HG03045 (cell line): ENCODE measurements around the gene PLA2G15.

ENCODE experiments used
- ATAC-seq: cut with Tn5 transposase; IDR thresholded peaks from one replicate; pipeline ENCODE4 v1.9.1; 2021; ENCODE audit warnings: mild to moderate bottlenecking, moderate library complexity; ENCODE audit not compliant: unreplicated experiment

The PLA2G15 gene

DNA sequence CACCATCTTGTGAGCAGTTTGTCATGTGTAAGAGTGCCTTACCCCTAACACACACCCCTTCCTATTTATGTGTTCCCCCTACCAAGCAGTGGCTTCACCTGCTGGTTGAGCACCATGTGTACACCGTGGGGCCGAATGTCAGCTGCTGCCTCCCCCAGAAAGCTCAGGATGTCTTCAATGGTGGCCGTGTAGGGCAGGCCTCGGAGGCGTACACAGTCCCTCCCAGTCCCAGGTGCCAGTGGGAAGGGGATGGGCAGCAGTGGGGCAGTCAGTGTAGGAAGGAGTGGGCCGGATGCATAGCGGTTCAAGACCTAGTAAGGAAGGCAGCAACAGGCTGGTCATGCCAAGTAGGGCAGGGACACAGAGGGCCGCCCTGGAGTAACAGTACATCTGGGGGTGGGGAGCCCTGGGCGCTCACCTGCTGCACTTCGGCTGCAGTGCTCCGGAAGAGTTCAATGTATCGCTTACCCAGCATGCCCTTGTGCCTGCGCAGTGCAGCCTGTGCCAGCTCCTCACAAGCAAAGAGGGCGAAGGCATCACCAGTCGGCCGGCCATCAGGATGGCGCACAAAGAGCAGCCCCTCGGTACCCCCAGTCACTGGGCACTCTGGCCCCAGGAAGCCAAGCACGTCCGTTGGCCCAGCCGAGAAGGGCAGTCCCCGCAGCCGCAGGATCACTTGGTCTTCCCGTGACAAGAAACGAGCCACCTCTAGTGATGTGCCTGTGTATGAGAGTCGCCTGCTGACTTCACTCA lies 13.6 kb upstream of the PLA2G15 start:
- ATAC-seq: no peak

GRCh38 chr16:68232335-68232734 lies 12.8 kb upstream of the PLA2G15 start:
- no peak for ATAC-seq

DNA sequence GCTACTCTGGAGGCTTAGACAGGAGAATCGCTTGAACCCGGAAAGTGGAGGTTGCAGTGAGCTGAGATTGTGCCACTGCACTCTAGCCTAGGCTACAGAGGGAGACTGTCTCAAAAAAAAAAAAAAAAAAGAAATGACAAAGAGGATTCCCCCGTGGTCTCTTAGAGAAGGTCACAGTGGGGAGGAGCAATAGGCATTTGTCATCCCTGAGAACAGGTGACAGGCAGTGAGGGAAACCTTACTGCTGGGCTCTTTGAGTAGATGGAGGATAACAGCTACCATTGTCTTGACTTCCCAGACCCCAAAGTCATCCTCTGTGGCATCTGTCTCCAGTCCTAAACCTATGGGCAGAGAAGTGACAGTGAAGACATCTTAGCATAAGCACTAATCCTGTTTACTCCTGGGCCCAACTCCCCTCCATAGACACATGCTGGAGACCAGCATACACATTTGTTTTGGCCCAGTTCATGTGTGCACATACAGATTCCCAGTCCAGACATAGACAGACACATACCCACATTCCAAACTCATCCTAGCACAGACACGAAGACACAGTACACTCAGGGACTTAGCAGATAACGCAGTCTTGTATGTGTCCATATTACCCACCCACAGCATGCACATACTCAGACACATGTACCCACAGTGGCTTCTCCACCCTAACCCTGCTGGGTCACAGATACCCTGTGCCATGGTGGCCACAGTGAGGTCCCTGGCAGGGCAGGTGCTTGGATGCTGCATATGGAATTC lies 11.9 kb upstream of the PLA2G15 start:
- no peak for ATAC-seq

- ATAC-seq: no peak
These were observed 11.4 kb upstream of the PLA2G15 start for GRCh38 chr16:68233835-68234187.

GRCh38 chr16:68234188-68235107 lies 10.7 kb upstream of the PLA2G15 start:
- ATAC-seq: no peak

DNA sequence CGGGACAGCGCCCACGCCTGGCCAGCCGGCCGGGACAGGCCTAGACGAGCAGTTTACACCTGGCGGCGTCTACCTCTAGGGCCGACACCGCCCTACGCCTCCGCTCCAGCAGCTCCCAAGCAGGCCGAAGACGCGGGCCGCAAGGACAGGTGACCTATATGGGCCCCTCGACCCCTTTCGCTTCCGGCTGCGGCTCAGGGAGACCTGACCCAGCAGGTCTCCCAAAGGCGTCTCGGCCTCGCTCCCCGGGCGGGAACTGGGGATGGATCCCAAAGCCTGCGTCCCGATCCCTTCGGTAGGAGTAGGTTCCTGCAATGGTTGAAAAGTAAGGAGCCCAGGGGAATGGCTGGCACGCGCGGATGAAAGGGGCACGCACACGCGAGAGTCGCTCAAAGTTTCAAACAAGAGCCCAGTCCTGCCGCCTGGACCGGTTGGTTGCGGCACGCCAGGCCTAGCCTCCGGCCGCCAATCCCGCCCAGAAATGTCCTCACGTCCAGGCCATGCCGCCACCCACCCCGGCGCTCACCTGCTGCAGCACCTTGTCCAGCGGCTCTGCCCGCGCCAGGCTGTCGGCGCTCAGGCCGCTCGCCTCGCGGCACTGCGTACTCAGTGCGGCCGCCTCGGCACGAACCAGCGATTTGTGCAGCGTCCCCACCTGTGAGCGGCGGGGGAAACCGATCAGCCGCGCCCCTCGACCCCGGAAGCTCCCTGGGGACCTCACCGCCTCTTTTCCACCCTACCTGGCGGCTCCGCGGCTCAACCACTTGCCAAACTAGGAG lies 9.9 kb upstream of the PLA2G15 start:
- ATAC-seq: no peak

DNA sequence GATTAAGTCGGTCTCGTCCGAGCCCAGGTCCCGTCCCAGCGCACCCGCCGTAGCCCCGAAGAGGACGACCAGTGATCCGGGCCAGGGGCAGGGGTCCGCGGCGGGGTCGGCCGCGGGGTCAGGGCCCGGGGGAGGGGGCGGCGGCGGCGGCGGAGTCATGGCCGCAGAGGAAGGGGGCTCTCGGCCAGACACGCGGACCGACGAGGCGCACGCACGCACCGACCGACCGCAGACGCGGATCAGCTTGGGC lies 9.4 kb upstream of the PLA2G15 start, which contains the start of gene ESRP2:
TSS of gene ESRP2 (minus strand) at position 241 of the 250 bp plus-strand sequence. CDS start at position 159, 82 bp downstream.
- ATAC-seq: no peak

- ATAC-seq: no peak
These were observed 8.9 kb upstream of the PLA2G15 start for GRCh38 chr16:68236137-68236825.

DNA sequence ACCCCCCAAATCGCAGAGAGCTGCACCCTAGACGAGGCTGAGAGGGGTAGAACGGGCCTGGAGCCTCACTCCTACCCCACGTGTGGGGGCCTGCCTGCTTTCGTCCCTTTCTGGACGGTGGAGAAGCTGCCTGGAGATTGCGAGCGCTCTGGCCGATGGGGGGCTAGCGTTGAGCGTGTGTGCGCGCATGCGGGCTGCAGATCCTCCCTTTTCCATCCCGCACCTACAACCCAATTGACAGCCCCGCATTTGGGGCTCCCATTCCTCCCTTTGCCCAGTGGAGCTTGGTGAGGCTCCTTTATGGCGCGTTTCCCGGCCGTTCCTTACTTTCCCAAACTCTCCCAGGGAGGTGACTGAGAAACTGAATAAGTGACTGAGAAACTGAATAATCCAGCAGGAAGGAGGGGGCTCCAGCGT lies 8.3 kb upstream of the PLA2G15 start:
- ATAC-seq: peak; percentile 1

- peak; percentile 78 for ATAC-seq
These were observed 7.7 kb upstream of the PLA2G15 start for GRCh38 chr16:68237243-68238028.

- ATAC-seq: peak; percentile 22
These were observed 7.2 kb upstream of the PLA2G15 start for GRCh38 chr16:68238029-68238345.

DNA sequence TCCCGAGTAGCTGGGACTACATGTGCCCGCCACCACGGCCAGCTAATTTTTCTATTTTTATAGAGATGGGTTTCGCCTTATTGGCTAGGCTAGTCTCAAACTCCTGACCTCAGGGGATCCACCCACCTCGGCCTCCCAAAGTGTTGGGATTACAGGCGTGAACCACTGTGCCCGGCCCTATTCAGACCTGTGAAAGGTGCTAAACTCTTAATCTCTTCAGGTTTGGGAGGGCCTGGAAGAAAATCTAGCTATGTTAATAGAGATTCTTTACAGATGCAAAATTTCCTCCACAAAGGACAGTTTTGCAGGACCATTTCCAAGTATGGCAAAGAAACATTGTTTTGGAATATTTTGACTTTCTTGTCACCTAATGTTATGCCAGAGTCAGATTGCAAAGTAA lies 3.1 kb upstream of the PLA2G15 start:
- ATAC-seq: no peak

DNA sequence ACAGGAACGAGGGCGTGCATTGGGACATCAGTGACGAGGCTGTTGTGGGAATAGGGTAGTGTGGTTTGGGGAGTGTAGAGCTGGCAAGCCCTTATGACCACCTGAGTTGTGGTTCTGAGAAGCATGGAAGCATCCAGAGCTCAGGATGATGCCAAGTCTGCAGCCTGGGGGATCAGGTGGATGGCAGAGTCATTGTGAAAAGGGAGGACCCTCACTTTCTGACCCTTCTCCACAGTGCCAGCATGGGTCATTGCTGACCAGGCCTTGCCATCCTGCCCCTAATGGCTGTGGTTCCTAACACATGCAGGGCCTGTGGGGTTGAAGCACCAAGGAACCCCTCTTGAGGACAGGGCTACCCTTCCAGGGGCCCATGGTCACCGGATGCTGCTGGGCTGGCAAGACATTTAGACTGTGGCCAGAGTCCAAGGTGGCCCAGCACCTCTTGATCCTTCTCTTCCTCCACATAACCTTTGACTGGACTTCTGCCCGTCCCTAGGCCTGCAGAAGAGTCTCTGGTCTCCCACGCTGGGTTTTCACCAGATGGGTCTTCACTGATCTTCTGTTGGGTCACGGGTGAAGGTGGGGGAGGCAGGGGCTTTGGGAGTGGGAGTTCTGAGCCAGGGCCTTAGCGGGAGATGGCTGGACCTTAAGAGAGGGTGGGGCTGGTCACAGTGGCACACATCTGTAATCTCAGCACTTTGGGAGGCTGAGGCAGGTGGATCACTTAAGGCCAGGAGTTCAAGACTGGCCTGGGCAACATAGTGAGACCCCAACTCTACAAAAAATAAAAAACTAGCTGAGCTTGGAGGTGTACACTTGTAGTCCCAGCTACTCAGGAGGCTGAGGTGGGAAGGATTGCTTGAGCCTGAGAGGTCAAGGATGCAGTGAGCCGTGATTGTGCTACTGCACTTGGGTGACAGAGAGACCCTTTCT lies 2.0 kb upstream of the PLA2G15 start:
- no peak for ATAC-seq

DNA sequence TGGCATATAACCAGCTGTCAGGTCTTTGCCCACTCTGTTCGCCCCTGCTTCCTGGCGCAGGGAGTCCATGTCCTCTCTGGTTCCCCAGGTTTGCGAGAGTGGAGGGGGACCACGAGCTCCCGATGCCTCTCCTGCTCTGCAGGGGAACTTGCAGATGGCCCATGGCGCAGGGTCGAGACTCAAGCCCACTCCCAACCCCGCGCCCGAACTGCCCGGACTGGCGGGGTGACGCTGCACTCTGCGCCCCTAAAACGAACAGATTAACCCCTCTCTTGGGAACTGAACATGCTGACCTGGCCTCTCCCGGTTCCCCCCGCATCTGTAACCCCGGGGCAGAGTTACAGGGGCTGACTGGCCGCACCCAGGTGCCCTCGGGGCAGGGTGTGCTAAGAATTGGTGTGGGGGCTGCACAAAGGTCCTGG lies 681 bp upstream of the PLA2G15 start:
- no peak for ATAC-seq

- no peak for ATAC-seq
These were observed 948 bp downstream of the PLA2G15 start for GRCh38 chr16:68246121-68246520.

DNA sequence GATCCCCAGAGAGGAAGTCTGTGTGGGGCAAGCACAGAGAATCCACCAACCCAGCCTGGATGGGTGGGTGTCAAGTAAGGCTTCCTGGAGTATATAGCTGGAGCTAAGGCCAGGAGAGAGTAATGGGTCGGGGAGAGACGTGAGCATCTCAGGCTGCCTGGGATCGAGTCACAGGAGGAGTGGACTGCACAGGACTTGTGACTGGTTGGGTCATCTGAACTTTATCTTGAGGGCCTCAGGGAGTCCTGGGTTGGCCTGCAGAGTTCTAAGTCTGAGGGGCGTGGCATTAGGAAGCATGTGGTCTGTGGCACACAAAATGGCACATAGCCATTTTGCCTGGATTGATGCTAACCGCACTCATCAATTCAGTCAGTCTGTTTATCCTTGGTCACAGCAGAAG lies 1.5 kb downstream of the PLA2G15 start:
- ATAC-seq: no peak

- ATAC-seq: no peak
These were observed 2.2 kb downstream of the PLA2G15 start for GRCh38 chr16:68247400-68247799.

GRCh38 chr16:68247932-68248331 lies 2.8 kb downstream of the PLA2G15 start:
- no peak for ATAC-seq
